SK-N-MC (cell line): Measurements from ENCODE around the gene UBAC2.

ENCODE experiments used
- EZH2 ChIP-seq: fragments of 200-600 bp; sonication (generic); IDR thresholded peaks from one replicate; pipeline ENCODE4 v1.6.1; 2017; ENCODE audit warnings: antibody characterized with exemption
- FOXP2 ChIP-seq: optimal IDR thresholded peaks from 2 replicates; pipeline ENCODE3; 2011; ENCODE audit warnings: mild to moderate bottlenecking, moderate library complexity; ENCODE audit not compliant: insufficient read depth; ENCODE audit errors: extremely low read length, control extremely low read depth
- POLR2AphosphoS5 ChIP-seq: IDR thresholded peaks from 2 replicates; pipeline ENCODE4 v1.6.1; 2012; ENCODE audit warnings: mild to moderate bottlenecking, low read depth, low read length, borderline replicate concordance

- no peak for TF ChIP-seq EZH2
- no peak for TF ChIP-seq POLR2AphosphoS5
- no peak for TF ChIP-seq FOXP2
Observed at GRCh38 chr13:99414048-99414995, 213.7 kb downstream of the UBAC2 start.
